ENCODE measurements around the gene CELF2.

Gene CELF2

DNA sequence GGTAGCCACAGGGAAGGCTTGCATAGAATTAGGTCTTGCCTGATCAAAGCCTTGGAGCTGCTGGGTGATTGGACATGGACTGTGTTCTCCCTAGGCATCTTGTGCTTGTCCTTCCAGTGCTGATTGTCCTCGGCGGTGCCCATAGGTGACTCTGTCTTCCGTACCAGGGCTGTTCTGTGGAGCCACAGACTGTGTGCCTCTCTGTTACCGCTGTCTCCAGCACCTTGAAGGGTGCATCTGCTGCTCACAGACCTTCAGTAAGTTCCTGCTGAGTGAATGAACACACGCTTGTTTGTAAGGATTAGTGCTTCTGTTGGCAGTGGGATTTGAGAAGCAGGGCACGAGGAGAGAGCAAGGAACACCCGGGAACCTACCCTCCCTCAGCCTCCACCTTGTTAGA is 116.7 kb downstream of the CELF2 start:
- no peak for DNase-seq (ENCODE audit: low read depth)

DNA sequence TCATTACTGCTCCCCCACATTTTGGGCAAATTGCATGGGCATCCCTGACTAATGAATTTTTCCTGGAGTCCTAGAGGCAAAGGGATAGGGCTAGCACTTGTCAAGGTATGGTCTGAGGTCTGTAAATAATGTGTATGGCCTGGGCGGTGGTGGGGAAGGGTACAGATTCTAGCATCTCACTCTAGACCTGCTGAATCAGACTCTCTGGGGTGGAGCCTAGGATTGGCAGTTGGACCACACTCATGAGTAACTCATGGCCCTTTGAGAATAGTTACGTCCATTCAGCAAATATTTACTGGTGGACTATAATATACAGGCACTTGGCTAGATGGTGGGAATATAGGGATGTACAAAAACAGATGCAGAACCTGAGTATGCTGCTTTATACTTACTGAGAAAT is 118.0 kb downstream of the CELF2 start:
- DNase-seq (ENCODE audit: low read depth), result no peak

DNA sequence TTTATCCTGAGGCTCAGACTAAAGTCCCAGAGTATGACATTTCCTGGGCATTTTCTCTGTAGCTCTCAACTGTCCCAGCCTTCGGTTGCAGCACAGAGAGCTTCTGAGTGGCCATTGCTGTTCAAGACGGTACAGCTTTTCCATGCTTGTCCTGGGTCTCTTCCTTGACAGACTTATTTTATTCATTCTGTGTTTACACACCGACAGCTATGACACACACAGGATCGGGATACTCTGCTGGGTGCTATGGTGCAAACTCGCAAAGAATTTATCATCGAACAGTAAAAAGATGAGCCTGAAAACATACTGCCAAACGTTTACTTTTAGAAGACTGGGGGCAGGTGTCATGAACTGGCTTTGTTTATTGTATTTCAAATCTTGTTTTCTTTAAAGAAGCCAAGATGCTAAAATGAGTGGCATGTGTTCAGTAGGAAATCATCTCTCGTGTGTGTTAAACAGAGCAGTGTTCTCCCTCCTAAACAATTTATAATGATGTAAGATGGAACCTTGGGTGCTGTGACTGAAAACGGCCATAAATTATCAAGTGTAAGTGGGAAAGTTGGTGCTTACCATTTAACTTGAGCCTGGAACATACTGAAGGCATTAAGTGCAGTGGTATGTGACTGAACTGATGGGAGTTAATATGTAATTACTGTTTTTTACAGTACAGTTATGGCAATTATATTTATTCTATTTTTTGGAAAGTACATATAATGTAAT is 120.8 kb downstream of the CELF2 start:
- no peak for DNase-seq (ENCODE audit: low read depth)

GRCh38 chr10:11140963-11141362 is 123.3 kb downstream of the CELF2 start:
- no peak for DNase-seq (ENCODE audit: low read depth)

GRCh38 chr10:11141571-11142091 is 124.0 kb downstream of the CELF2 start:
- no peak for DNase-seq (ENCODE audit: low read depth)

DNA sequence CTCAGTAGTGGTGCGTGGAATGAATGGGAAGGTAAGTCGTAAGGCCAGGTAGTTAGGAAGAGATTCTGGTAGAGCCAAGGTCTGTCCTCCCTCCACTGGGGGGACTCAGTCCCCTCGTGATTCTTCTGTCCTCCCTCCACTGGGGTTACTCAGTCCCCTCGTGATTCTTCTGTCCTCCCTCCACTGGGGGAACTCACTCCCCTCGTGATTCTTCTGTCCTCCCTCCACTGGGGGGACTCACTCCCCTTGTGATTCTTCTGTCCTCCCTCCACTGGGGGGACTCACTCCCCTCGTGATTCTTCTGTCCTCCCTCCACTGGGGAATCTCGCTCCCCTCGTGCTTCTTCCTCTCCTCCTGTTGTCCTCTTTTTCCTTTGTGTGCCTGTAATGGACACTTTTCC is 125.1 kb downstream of the CELF2 start:
- no peak for DNase-seq (ENCODE audit: low read depth)

DNA sequence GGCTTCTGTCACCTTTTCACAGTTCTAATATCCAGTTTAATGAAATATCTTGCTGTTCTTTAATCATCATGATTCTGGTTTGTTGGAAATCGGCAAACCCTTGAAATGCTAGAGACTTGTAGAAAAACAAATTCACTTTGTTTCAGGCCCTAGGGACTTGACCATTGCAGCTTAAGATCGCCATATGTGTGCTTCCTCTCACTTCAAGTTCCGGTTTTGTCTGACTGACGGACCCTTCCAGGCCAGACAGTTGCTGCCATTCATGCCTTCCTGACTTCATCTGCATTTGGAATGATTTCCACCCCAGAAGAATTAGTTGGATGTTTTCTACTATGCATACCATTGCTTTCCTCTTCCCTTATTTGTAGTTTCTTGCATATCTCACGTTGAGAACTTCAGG is 125.6 kb downstream of the CELF2 start:
- no peak for DNase-seq (ENCODE audit: low read depth)

GRCh38 chr10:11144626-11145494 is 127.2 kb downstream of the CELF2 start:
- DNase-seq (ENCODE audit: low read depth), result no peak

DNA sequence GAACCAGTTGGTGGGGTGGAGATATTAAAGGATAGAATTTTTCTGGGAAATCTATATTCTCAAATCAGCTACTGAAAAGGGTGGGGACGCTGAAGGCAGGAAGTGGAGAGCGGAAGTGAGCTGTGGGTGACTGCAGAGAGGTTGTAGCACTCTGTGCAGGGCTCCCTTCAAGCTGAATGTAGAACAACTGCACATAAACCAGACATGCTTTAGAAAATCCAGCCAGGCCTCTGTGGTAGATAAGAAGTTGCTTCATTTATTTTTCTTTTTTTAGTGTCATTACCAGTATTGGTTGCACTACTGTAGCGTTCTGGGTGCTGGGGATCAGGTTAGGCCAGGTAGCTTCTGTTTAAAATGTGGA is 127.8 kb downstream of the CELF2 start:
- DNase-seq (ENCODE audit: low read depth), result no peak

- DNase-seq (ENCODE audit: low read depth), result no peak
These were observed 128.9 kb downstream of the CELF2 start for GRCh38 chr10:11146402-11147171.

- no peak for DNase-seq (ENCODE audit: low read depth)
These were observed 130.1 kb downstream of the CELF2 start for GRCh38 chr10:11147722-11148121.

DNA sequence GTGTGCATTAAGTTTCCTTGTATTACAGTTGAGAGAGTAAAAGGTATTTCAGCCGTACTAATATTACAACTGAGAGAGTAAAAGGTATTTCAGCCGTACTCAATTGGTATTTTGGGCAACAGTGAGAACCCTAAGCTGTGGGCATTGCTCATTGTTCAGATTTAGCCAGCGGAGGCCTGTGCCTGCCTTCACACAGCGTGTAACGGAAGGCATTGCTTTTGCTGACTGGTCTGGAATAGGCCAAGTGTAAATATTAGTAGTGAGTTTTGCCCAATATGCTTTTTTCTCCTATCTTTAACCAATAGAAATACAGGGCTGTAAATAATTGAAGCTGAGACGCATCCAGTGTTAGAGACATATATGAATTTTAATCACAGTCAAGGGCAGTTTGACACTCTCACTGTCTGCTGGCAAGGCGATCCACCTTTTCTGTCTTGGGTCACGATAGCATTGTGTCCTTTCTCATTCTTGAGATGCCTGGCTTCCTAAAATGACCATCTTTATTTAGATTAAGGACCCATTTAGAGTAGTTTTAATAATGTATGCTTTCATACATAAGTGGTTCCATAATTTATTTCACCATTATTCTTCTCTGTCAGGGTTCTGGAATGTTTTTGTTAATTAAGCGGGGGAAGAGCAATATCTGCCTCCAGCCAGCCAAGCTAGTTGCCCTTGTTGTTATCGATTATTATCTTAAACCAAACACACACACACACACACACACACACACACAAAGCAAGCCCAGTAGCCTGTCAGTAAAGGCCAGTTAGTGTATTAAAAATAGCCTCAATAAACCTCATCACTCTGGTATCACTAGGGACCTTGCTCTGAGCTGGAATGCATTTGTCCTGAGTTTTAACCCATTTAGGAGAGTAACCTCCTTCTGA is 130.7 kb downstream of the CELF2 start:
- DNase-seq (ENCODE audit: low read depth), result no peak

DNA sequence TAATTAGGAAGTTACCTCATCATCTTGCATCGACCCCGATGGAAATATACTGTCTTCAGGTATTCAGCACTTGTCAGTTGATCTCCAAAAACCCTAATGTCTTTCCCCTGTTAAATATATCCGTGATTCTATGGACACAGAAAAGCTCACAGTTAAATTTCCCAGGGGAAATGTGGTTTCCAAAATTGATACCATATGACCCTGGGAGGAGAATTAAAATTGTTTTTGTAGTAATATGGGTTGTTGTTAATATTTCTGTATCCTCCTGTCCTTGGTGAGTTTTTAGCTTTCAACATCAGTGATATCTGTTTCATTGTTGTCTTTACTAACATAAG is 132.1 kb downstream of the CELF2 start:
- no peak for DNase-seq (ENCODE audit: low read depth)

DNA sequence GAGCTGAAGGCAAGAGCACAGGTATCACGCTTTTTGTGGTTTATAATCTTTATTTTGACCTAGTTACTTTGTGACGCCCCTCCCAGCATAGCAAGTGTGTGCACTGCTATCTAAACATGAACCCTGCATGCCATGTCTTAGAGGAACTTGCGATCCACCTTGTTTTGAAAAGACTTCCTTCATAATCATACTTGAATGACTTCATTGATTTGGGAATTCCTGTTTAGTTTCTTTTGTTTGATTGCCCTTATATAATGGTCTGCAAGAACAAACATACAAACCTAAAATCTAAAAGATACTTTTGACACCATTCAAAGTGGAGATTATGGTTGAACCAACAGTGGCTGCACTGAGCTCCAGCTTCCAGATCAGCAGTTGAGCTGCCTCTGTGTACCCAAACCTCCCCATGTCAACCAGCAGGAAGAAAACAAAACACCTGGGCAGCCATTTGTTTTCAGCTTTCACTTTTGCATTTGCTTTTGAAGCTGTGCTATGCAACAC is 132.6 kb downstream of the CELF2 start:
- DNase-seq (ENCODE audit: low read depth), result no peak

DNA sequence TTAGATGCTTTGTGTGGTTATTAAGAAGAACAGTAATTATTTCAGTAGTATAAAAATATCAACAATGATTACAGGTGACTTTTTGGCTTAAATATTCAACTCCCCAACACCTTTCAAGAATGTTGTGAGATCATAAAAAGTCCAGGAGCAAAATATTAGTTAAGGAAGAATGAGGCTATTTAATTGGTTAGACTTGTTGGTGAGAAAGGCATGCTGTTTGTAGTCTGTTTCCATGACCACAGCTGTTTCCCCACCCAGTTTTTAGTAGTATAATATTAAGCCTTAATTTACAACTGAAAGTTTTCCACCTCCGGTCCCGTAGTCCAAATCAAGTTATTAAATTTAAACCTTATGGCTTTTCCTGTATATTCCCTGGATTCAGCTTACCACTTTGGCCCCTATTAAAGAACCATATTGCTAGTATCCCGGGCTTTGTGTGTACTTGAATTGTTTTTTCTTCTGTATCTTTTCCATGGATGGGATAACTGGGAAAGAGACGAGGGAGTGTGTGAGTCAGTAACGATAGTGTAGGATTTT is 133.3 kb downstream of the CELF2 start:
- no peak for DNase-seq (ENCODE audit: low read depth)

DNA sequence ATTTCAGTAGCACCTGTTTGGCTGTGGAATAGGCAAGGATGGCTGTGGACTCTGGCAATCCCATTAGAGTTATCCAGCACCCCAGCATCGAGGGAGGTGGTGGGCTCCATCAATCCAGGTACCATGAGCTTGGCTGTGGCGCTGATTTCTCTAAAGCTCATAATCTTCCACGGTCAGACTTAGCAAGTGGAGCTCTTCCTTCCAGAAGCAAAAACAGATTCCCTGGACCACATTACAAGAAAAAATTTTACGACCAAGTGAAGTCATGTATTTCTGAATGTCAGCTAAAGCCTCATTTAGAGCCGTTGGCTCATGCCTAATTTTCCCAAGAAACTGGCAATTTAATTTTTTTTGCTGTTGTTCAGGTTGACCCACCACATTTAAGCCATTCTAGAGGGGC is 135.1 kb downstream of the CELF2 start:
- no peak for DNase-seq (ENCODE audit: low read depth)

DNA sequence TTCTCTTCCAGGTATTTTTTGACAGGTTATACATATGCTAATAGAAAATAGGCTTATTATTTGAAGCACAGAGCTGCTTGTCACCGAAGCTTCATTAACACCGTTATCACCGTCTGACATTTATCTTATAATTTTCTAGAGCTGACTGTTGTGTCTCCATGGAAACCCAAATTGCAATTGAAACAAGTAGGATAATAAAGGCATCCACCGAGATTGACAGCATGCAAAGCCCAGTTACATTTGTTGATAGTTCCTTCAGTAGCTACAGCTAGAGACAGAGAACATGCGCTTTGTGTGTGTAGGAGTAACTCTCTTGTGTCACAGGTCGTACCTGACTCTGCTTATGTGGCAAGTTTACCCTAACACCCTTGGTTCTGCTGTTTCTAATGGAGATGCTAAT is 135.6 kb downstream of the CELF2 start:
- DNase-seq (ENCODE audit: low read depth), result no peak

DNA sequence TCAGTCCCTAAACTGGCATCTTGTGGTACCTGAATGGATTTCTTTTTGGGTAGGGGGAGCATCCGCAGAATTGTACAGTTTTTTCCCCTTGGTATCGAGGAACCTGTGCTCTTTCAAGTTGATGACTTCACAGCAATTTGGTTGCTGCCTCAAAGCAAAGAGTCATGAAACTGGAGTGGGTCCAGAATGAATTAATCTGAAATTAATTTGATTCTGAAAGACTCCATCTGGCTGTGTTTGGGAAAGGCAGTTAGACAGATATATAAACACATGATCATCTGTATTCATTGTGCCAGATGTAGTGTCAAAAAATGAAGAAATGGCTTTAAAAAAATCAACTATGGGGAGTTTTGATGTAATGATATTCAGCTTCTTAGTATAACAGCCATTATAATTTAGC is 136.1 kb downstream of the CELF2 start:
- no peak for DNase-seq (ENCODE audit: low read depth)

DNA sequence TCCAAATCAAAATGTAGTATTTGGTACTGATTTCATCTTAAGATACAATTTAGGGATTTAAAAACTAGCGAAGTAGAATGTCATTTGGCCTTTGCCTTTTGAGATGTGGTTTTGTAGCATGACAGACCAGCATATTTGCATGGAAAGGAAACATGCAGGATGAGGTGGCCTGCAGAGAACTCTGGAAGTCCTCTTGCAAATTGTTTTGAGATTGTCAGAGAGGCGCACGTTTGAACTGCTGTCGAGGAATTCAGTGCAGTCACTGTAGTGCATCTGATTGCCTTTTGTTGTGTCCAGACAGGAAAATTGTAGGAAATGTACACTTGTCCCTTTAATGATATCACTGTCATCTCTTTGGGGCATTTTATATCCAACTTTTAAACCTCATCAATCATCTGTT is 136.7 kb downstream of the CELF2 start:
- DNase-seq (ENCODE audit: low read depth), result no peak

DNA sequence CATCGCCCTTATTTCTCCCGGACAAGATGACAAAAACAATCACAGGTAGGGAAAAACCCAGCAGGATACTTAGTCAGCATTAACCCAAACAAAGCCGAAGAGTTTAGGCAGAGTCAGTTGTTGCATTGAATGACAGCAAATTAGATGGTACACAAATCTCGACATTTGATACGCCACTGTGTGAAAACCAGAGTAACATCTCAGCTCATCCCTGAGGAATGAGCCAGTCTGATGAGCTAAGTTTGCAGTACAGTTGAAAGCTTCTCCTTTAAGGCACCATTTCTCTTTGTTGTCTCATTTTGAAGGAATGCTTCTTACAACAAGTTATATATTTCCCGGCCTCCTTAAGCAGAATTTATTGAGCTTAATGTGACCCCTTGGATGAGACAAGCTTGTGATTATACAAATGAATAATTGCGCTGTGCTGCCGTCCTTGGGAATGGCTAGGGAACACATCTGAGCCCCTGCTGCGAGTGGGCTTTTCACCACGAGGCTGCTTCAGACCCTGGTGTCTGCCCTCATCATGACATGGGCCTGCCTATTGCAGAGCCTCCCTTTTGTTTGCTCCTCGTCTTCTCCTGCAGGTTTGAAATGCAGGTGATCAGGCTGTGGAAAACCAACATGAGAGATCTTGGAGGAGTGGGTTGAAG is 137.3 kb downstream of the CELF2 start:
- DNase-seq (ENCODE audit: low read depth), result no peak

DNA sequence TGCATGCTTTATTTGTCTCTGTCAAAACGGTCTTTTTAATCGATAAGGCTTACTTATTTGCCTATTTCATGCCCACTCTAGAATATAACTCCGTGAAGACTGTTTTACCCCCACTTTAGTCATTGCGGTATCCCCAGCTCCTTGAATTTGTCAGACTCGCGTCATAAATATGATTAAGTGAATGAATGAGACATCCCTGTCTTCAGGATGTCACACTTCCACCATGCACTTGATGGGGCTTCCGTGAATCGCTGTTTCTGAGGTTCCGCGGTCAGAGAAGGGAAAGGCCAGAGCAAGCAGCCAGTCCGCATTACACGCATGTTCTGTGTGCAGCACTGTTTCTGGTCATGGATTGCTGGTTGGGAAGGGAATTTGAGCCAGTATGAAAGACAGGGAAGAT is 138.8 kb downstream of the CELF2 start:
- no peak for DNase-seq (ENCODE audit: low read depth)
